T-helper 17 cell (primary cell): Measurements from ENCODE around the gene PLXDC2. TPM values are rescaled to one million over a fixed set of nuclear protein-coding genes. Genes with fewer than 3 reads are reported as not detected.

ENCODE experiments used
- ATAC-seq: fragments of 150-1000 bp; cut with Tn5 transposase; 2 replicates; pipeline ENCODE4 v1.10.0; 2021; ENCODE audit warnings: mild to moderate bottlenecking, moderate library complexity
- DNase-seq, 3 donors: peaks; one replicate each; pipeline versions ENCODE4 v3.0.0 to v3.0.0-alpha.2; 2020 to 2021
- H3K9me3 ChIP-seq: one replicate; pipeline ENCODE4 v1.7.0; 2013; ENCODE audit warnings: low read length, mild to moderate bottlenecking; ENCODE audit not compliant: control insufficient read depth, poor library complexity, severe bottlenecking
- H3K27ac Mint-ChIP-seq: one replicate; pipeline ENCODE4 v1.8.0; 2022; ENCODE audit warnings: mild to moderate bottlenecking, moderate library complexity, mixed read lengths
- H3K27me3 Mint-ChIP-seq: one replicate; pipeline ENCODE4 v1.8.0; 2022; ENCODE audit warnings: mixed read lengths
- H3K36me3 Mint-ChIP-seq: one replicate; pipeline ENCODE4 v1.8.0; 2022; ENCODE audit warnings: low read depth, mixed read lengths
- H3K4me1 Mint-ChIP-seq: one replicate; pipeline ENCODE4 v1.8.0; 2022; ENCODE audit warnings: mild to moderate bottlenecking, mixed read lengths
- H3K4me3 Mint-ChIP-seq: one replicate; pipeline ENCODE4 v1.8.0; 2022; ENCODE audit warnings: mild to moderate bottlenecking, moderate library complexity, mixed read lengths
- total RNA-seq, 4 donors: library from RNA in 2 of 4; stranded (reverse) in 2 of 4; gene quantifications; one replicate each; pipeline ENCODE4 v1.2.3 and lab custom pipeline; 2022 to 2026

PLXDC2 gene
- total RNA-seq, 2 donors from 2014 or later: 3.0 to 11.8 TPM

- no peaks in the 10 kb centered on the region for H3K27me3 Mint-ChIP-seq
- H3K4me3 Mint-ChIP-seq: no peak overlapping the region
- no peaks in the 10 kb centered on the region for H3K9me3 ChIP-seq
- H3K4me1 Mint-ChIP-seq: no peaks in the 10 kb centered on the region
- H3K36me3 Mint-ChIP-seq: no peaks in the 10 kb centered on the region
- no peak for ATAC-seq
- DNase-seq: no peak
- H3K27ac Mint-ChIP-seq: no peak overlapping the region
These were observed 465.3 kb downstream of the PLXDC2 start for GRCh38 chr10:20281579-20281978.

- no peaks in the 10 kb centered on the region for H3K36me3 Mint-ChIP-seq
- no peaks in the 10 kb centered on the region for H3K4me1 Mint-ChIP-seq
- DNase-seq: no peak
- no peak overlapping the region for H3K4me3 Mint-ChIP-seq
- ATAC-seq: no peak
- no peaks in the 10 kb centered on the region for H3K27me3 Mint-ChIP-seq
- H3K9me3 ChIP-seq: no peaks in the 10 kb centered on the region
- H3K27ac Mint-ChIP-seq: no peak overlapping the region
These were observed 471.4 kb downstream of the PLXDC2 start for GRCh38 chr10:20287586-20287985.

- H3K27me3 Mint-ChIP-seq: no peaks in the 10 kb centered on the region
- no peak overlapping the region for H3K4me3 Mint-ChIP-seq
- ATAC-seq: no peak
- no peaks in the 10 kb centered on the region for H3K36me3 Mint-ChIP-seq
- H3K9me3 ChIP-seq: no peaks in the 10 kb centered on the region
- DNase-seq: no peak
- no peaks in the 10 kb centered on the region for H3K4me1 Mint-ChIP-seq
- no peak overlapping the region for H3K27ac Mint-ChIP-seq
These were observed 471.8 kb downstream of the PLXDC2 start for GRCh38 chr10:20288060-20288459.

GRCh38 chr10:20289070-20289828 lies 473.0 kb downstream of the PLXDC2 start:
- no peaks in the 10 kb centered on the region for H3K4me1 Mint-ChIP-seq
- H3K27ac Mint-ChIP-seq: no peak overlapping the region
- no peaks in the 10 kb centered on the region for H3K9me3 ChIP-seq
- DNase-seq (no peak), ATAC-seq (no peak)
- no peaks in the 10 kb centered on the region for H3K36me3 Mint-ChIP-seq
- no peak overlapping the region for H3K4me3 Mint-ChIP-seq
- no peaks in the 10 kb centered on the region for H3K27me3 Mint-ChIP-seq

GRCh38 chr10:20298417-20298816 lies 482.2 kb downstream of the PLXDC2 start:
- ATAC-seq (no peak), DNase-seq (no peak)
- Mint-ChIP-seq H3K36me3 (no peaks in the 10 kb centered on the region), H3K27me3 (no peaks in the 10 kb centered on the region), H3K4me1 (no peaks in the 10 kb centered on the region), H3K4me3 (no peak overlapping the region), H3K27ac (no peak overlapping the region)
- no peaks in the 10 kb centered on the region for H3K9me3 ChIP-seq

GRCh38 chr10:20299034-20299736 lies 483.0 kb downstream of the PLXDC2 start:
- H3K4me3 Mint-ChIP-seq: no peak overlapping the region
- ATAC-seq: no peak
- no peaks in the 10 kb centered on the region for H3K4me1 Mint-ChIP-seq
- no peak for DNase-seq
- H3K27ac Mint-ChIP-seq: no peak overlapping the region
- no peaks in the 10 kb centered on the region for H3K36me3 Mint-ChIP-seq
- no peaks in the 10 kb centered on the region for H3K9me3 ChIP-seq
- H3K27me3 Mint-ChIP-seq: no peaks in the 10 kb centered on the region

- no peak overlapping the region for H3K4me3 Mint-ChIP-seq
- H3K9me3 ChIP-seq: no peaks in the 10 kb centered on the region
- no peaks in the 10 kb centered on the region for H3K27me3 Mint-ChIP-seq
- H3K36me3 Mint-ChIP-seq: no peaks in the 10 kb centered on the region
- no peak overlapping the region for H3K27ac Mint-ChIP-seq
- DNase-seq (no peak), ATAC-seq (no peak)
- no peaks in the 10 kb centered on the region for H3K4me1 Mint-ChIP-seq
These were observed 484.5 kb downstream of the PLXDC2 start for GRCh38 chr10:20300735-20301134.

- H3K4me1 Mint-ChIP-seq: no peaks in the 10 kb centered on the region
- DNase-seq (no peak), ATAC-seq (no peak)
- H3K36me3 Mint-ChIP-seq: no peaks in the 10 kb centered on the region
- no peak overlapping the region for H3K27ac Mint-ChIP-seq
- H3K4me3 Mint-ChIP-seq: no peak overlapping the region
- no peaks in the 10 kb centered on the region for H3K27me3 Mint-ChIP-seq
- no peaks in the 10 kb centered on the region for H3K9me3 ChIP-seq
These were observed 485.8 kb downstream of the PLXDC2 start for GRCh38 chr10:20302033-20302432.

- Mint-ChIP-seq H3K4me3 (no peak overlapping the region), H3K27me3 (no peaks in the 10 kb centered on the region), H3K4me1 (no peaks in the 10 kb centered on the region)
These were observed 487.4 kb downstream of the PLXDC2 start for GRCh38 chr10:20303453-20304152.

GRCh38 chr10:20313665-20314064 lies 497.4 kb downstream of the PLXDC2 start:
- H3K9me3 ChIP-seq: no peaks in the 10 kb centered on the region
- no peak overlapping the region for H3K27ac Mint-ChIP-seq
- DNase-seq (no peak), ATAC-seq (no peak)
- no peaks in the 10 kb centered on the region for H3K27me3 Mint-ChIP-seq
- no peaks in the 10 kb centered on the region for H3K4me1 Mint-ChIP-seq
- no peak overlapping the region for H3K4me3 Mint-ChIP-seq
- no peaks in the 10 kb centered on the region for H3K36me3 Mint-ChIP-seq

More at GRCh38 chr10:20303453-20304152, 487.4 kb downstream of the PLXDC2 start:
- Mint-ChIP-seq H3K36me3 (no peaks in the 10 kb centered on the region), H3K27ac (no peak overlapping the region)
- no peak for ATAC-seq
- no peak for DNase-seq
- no peaks in the 10 kb centered on the region for H3K9me3 ChIP-seq

- no peaks in the 10 kb centered on the region for H3K9me3 ChIP-seq
- H3K4me1 Mint-ChIP-seq: no peaks in the 10 kb centered on the region
- no peak overlapping the region for H3K4me3 Mint-ChIP-seq
- H3K27me3 Mint-ChIP-seq: no peaks in the 10 kb centered on the region
- no peak overlapping the region for H3K27ac Mint-ChIP-seq
- ATAC-seq (no peak), DNase-seq (no peak)
- no peaks in the 10 kb centered on the region for H3K36me3 Mint-ChIP-seq
These were observed 498.2 kb downstream of the PLXDC2 start for GRCh38 chr10:20314431-20314830.

- Mint-ChIP-seq H3K36me3 (no peaks in the 10 kb centered on the region), H3K27me3 (no peaks in the 10 kb centered on the region), H3K4me1 (no peaks in the 10 kb centered on the region), H3K4me3 (no peak overlapping the region), H3K27ac (no peak overlapping the region)
- ATAC-seq (no peak), DNase-seq (no peak)
- no peaks in the 10 kb centered on the region for H3K9me3 ChIP-seq
These were observed 511.7 kb downstream of the PLXDC2 start for GRCh38 chr10:20327954-20328353.

- Mint-ChIP-seq H3K36me3 (no peaks in the 10 kb centered on the region), H3K27ac (no peak overlapping the region)
- no peak for ATAC-seq
These were observed 514.0 kb downstream of the PLXDC2 start for GRCh38 chr10:20330246-20330645.

More at GRCh38 chr10:20330246-20330645, 514.0 kb downstream of the PLXDC2 start:
- Mint-ChIP-seq H3K4me3 (no peak overlapping the region), H3K27me3 (no peaks in the 10 kb centered on the region), H3K4me1 (no peaks in the 10 kb centered on the region)
- no peak for DNase-seq
- no peaks in the 10 kb centered on the region for H3K9me3 ChIP-seq
